Loucy (cell line): ENCODE data around the gene TMPRSS13.

Experiments used
- H2AFZ ChIP-seq: fragments of 200-600 bp; sonication (generic); 2 replicates; pipeline ENCODE4 v1.6.0; 2016; ENCODE audit warnings: antibody characterized with exemption, mild to moderate bottlenecking, low read length, moderate library complexity
- H3F3A ChIP-seq: fragments of 200-600 bp; 2 replicates; pipeline ENCODE4 v1.6.0; 2016; ENCODE audit warnings: antibody characterized with exemption, low read depth, mild to moderate bottlenecking
- H3K27me3 ChIP-seq: fragments of 200-600 bp; sonication (generic); 2 replicates; pipeline ENCODE4 v1.6.1; 2014; ENCODE audit warnings: low read length, mild to moderate bottlenecking; ENCODE audit not compliant: insufficient read depth, poor library complexity, severe bottlenecking
- H3K36me3 ChIP-seq: fragments of 200-600 bp; sonication (generic); 2 replicates; pipeline ENCODE4 v1.6.1; 2016; ENCODE audit warnings: low read length; ENCODE audit not compliant: insufficient read depth
- H3K4me1 ChIP-seq: fragments of 200-600 bp; sonication (generic); 2 replicates; pipeline ENCODE4 v1.5.1; 2014; ENCODE audit warnings: low read length, mild to moderate bottlenecking; ENCODE audit not compliant: insufficient read depth, poor library complexity, severe bottlenecking
- H3K4me2 ChIP-seq: fragments of 200-600 bp; sonication (generic); 2 replicates; pipeline ENCODE4 v1.6.0; 2014; ENCODE audit warnings: antibody characterized with exemption, low read length, low read depth, mild to moderate bottlenecking; ENCODE audit not compliant: poor library complexity, severe bottlenecking
- H3K4me3 ChIP-seq: fragments of 200-600 bp; sonication (generic); 2 replicates; pipeline ENCODE4 v1.5.1; 2014; ENCODE audit warnings: low read length, mild to moderate bottlenecking, mixed read lengths; ENCODE audit not compliant: poor library complexity, severe bottlenecking
- H3K79me2 ChIP-seq: fragments of 200-600 bp; sonication (generic); 2 replicates; pipeline ENCODE4 v1.6.1; 2014; ENCODE audit warnings: low read length; ENCODE audit not compliant: insufficient read depth
- H3K9ac ChIP-seq: fragments of 200-600 bp; sonication (generic); 2 replicates; pipeline ENCODE4 v1.6.0; 2014; ENCODE audit warnings: mild to moderate bottlenecking, low read depth, low read length, moderate library complexity; ENCODE audit not compliant: poor library complexity, severe bottlenecking
- H3K9me2 ChIP-seq: fragments of 200-600 bp; sonication (generic); replicated peaks from 2 replicates; pipeline ENCODE4 v1.6.1; 2016; ENCODE audit warnings: low read depth, low read length, mixed read lengths
- H3K9me3 ChIP-seq: fragments of 200-600 bp; sonication (generic); 2 replicates; pipeline ENCODE4 v1.6.1; 2014; ENCODE audit warnings: mild to moderate bottlenecking, antibody characterized with exemption, low read length, low read depth; ENCODE audit not compliant: insufficient read depth
- H4K20me1 ChIP-seq: fragments of 200-600 bp; sonication (generic); 2 replicates; pipeline ENCODE4 v1.6.0; 2014; ENCODE audit warnings: antibody characterized with exemption, low read length, mild to moderate bottlenecking; ENCODE audit not compliant: insufficient read depth, poor library complexity, severe bottlenecking
- EZH2phosphoT487 ChIP-seq: fragments of 200-600 bp; IDR thresholded peaks from 2 replicates; pipeline ENCODE4 v1.6.1; 2018; ENCODE audit warnings: antibody characterized with exemption, mild to moderate bottlenecking, moderate library complexity, borderline replicate concordance
- TF ChIP-seq, protein P1 (sequence below): fragments of 200-600 bp; sonication (generic); conservative IDR thresholded peaks from 2 replicates; pipeline ENCODE4 v1.5.1; 2014; ENCODE audit warnings: mild to moderate bottlenecking, antibody characterized with exemption, low read length

TMPRSS13 gene

GRCh38 chr11:117879516-117880480 lies 49.4 kb downstream of the TMPRSS13 start:
- Histone ChIP-seq H4K20me1 (no peaks in the 10 kb centered on the region), H3K79me2 (no peaks in the 10 kb centered on the region; the same call in 1 of the 2 replicates), H3K4me1 (peaks cover 15% of the 10 kb centered on the region), H3F3A (no peaks in the 10 kb centered on the region), H3K9ac (no peak overlapping the region), H3K36me3 (no peaks in the 10 kb centered on the region), H3K9me2 (no peaks in the 10 kb centered on the region), H2AFZ (no peak overlapping the region), H3K4me3 (no peak overlapping the region), H3K27me3 (peaks cover 10% of the 10 kb centered on the region), H3K4me2 (no peak overlapping the region), H3K9me3 (no peaks in the 10 kb centered on the region)
- TF ChIP-seq, protein P1, sequence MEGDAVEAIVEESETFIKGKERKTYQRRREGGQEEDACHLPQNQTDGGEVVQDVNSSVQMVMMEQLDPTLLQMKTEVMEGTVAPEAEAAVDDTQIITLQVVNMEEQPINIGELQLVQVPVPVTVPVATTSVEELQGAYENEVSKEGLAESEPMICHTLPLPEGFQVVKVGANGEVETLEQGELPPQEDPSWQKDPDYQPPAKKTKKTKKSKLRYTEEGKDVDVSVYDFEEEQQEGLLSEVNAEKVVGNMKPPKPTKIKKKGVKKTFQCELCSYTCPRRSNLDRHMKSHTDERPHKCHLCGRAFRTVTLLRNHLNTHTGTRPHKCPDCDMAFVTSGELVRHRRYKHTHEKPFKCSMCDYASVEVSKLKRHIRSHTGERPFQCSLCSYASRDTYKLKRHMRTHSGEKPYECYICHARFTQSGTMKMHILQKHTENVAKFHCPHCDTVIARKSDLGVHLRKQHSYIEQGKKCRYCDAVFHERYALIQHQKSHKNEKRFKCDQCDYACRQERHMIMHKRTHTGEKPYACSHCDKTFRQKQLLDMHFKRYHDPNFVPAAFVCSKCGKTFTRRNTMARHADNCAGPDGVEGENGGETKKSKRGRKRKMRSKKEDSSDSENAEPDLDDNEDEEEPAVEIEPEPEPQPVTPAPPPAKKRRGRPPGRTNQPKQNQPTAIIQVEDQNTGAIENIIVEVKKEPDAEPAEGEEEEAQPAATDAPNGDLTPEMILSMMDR = no peak
- no peak for TF ChIP-seq EZH2phosphoT487

DNA sequence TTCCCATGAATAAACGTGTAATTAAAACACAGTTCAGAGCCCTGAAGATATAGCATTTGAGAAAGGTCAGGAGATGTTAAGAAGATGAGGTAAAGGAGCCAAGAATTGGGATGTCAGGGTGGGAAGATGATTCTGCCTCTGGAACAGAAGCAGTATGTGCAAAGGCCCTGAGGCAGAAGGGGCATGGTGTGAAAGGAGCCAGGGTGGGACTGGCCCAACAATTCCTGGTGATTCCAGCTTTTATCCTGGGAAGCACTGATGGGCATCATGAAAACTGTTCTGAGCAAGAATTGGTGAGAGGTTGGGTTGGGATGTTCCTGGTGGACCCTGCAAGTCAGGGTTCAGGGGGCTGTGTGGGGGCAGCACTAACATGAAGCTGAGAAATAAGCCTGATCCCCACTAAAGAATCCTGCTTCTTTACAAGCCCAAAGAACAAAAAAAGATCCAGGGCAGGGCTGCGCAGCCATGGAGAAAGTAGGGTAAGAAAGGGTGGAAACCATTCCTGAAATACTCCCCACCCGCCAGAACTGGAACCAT lies 50.2 kb downstream of the TMPRSS13 start:
- TF ChIP-seq, protein P1 = no peak
- TF ChIP-seq EZH2phosphoT487 = no peak
- H3K4me3 ChIP-seq = no peak overlapping the region
- H3K9ac ChIP-seq = no peak overlapping the region
- H2AFZ ChIP-seq = no peak overlapping the region
- no peaks in the 10 kb centered on the region for H3K9me3 ChIP-seq
- no peaks in the 10 kb centered on the region for H3F3A ChIP-seq
- no peaks in the 10 kb centered on the region for H3K9me2 ChIP-seq
- H4K20me1 ChIP-seq = no peaks in the 10 kb centered on the region
- peaks cover 23% of the 10 kb centered on the region for H3K4me1 ChIP-seq
- H3K79me2 ChIP-seq = peaks cover 2% of the 10 kb centered on the region; the same call in 1 of the 2 replicates
- H3K27me3 ChIP-seq = peaks cover 10% of the 10 kb centered on the region
- H3K4me2 ChIP-seq = no peak overlapping the region
- no peaks in the 10 kb centered on the region for H3K36me3 ChIP-seq

- Histone ChIP-seq H4K20me1 (no peaks in the 10 kb centered on the region), H3K9me2 (no peaks in the 10 kb centered on the region), H3K4me2 (no peak overlapping the region), H2AFZ (no peak overlapping the region), H3K36me3 (no peaks in the 10 kb centered on the region), H3K9ac (no peak overlapping the region), H3F3A (no peaks in the 10 kb centered on the region), H3K9me3 (no peaks in the 10 kb centered on the region), H3K27me3 (peaks cover 10% of the 10 kb centered on the region), H3K4me3 (no peak overlapping the region), H3K4me1 (peaks cover 29% of the 10 kb centered on the region), H3K79me2 (peaks cover 3% of the 10 kb centered on the region; the same call in 1 of the 2 replicates)
- TF ChIP-seq, protein P1 = no peak
- TF ChIP-seq EZH2phosphoT487 = no peak
These were observed 50.8 kb downstream of the TMPRSS13 start for GRCh38 chr11:117878314-117878938.
